Measurements from ENCODE around the gene ASTL.

GRCh38 chr2:96167407-96168013 lies 29.2 kb upstream of the ASTL start:
- TF ChIP-seq CTCF (IDR thresholded peaks at IDR 0.05) (no peak), POLR2A (IDR thresholded peaks at IDR 0.05) (no peak)
